NCI-H1417 treated with DMSO at 0.1 percent for 48 hours (cell line): Measurements from ENCODE around the gene FRMPD1.
"Not testable (repeated sequence)": the region's sequence is repeated elsewhere in the genome, so short reads cannot be mapped to it uniquely, and the experiment has no call there.

Source experiments
- DNase-seq: peaks from one replicate; lab custom pipeline; 2025; lab: John Stamatoyannopoulos, UW

The FRMPD1 gene

GRCh38 chr9:37650873-37651768 is at the start of gene FRMPD1:
Gene FRMPD1, plus strand, starts transcription at chr9:37650954. Its CDS starts 41,688 bp downstream, at chr9:37692642.
- DNase-seq: no peak

DNA sequence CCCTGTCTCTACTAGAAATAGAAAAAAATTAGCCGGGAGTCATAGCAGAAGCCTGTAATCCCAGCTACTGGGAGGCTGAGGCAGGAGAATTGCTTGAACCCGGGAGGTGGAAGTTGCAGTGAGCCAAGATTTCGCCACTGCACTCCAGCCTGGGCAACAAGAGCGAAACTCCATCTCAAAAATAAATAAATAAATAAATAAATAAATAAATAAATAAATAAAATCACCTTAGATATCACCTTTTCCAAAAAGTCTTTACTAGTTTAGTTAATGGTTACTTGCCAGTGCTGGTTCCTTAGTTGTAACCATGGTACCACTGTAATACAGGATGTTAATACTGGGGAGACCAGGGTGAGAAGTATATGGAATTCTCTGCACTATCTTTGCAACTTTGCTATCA is 48.7 kb upstream of the FRMPD1 start:
- not testable (repeated sequence) for DNase-seq

DNA sequence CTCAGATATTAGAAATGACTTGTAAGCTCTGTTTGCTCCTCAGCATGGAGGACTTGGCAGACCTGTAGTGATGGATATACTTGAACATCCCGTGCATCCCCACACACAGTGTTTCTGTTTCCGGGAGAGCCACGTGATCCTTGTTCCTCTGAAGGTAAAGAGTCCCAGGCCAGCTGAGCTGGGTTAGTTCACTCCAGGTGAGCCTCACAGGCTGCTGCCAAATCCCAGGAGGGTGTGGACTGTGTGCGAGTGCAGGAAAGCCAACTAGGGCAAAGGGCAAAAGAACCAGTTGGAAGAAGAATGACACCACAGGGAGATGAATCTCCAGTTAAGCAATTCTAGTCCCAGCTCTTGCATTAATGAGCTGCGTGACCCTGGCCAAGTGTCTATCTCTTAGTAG is 47.9 kb upstream of the FRMPD1 start:
- no peak for DNase-seq

DNA sequence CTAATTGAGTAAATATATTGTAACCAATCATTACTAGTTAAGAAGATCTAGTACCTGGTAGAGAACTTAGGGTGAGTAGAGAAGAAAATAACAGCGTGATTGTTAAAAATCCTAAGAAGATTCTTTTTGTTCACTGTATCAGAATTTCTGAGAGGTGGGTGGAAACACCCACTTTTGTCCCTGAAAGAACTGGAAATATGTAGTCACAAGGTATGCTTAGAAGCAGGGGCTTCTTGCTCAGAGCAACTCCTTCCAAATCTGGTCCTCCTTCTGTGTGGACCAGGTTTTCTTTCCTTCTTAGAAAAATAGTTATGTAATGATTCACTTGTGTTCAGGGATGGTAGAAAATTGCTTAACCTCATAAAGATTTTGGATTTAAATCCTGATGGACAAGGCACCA is 46.5 kb upstream of the FRMPD1 start:
- DNase-seq: no peak

DNA sequence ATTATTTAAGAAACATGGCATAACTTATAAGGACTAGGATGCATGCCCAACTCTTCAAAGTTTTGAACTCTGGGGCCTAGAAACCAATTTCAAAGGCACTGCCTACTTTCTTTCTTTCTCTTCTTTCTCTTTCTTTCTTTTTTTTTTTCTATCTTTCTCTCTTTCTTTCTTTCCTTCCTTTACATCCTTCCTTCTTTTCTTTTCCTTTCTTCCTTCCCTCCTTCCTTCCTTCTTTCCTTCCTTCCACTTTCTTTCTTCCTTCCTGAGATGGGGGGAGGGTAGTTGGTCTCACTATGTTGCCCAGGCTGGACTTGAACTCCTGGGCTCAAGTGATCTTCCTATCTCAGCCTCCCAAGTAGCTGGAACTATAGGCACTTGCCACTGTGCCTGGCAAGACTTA is 42.5 kb upstream of the FRMPD1 start:
- no peak for DNase-seq

DNA sequence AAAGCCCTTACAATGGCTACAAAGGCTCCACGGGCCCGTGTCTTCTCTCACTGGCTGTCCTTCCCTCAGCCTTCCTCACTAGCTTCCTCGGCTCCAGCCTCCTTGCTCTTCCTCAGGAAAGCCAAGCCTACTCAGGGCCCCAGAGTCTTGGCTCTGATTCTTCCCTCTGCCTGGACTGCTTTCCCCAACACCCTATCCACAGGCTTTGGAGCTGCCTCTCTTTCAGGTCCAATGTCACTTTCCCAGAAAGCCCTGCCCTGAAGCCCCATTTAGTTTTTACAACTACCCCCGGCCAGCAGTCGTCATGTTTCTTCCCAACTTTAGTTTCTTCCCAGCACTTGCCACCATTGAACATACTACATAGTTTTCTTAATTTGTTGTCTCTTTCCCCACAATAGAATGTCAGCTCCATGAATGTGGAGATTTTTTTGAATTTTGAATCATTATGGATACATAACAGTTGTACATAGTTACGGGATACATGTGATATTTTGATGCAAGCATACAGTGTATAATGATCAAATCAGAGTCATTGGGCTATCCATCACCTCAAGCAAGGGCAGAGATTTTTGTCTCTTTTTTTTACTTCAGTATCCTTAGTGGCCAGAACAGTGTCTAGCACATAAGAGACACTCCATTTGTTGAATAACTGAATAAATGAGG is 40.9 kb upstream of the FRMPD1 start:
- DNase-seq: no peak

DNA sequence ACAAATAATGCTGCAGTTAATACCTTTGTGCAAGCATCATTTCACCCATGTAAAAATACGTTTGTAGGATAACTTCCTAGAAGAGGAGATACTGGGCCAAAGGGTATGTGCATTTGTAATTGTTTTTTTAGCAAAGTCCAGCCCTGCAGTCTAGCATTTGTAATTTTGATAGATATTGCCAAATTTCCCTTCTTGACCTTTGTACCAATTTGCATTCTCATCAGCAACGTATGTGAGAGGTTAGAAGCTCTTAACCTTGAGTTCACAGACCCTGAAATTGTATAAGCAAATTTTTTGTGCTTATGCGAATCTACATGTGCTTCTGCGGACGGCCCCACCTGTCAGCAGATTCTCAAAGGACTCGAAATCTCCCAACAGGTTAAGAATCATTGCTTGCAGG is 39.7 kb upstream of the FRMPD1 start:
- no peak for DNase-seq

GRCh38 chr9:37611961-37612360 is 38.8 kb upstream of the FRMPD1 start:
- no peak for DNase-seq

- no peak for DNase-seq
Measured at GRCh38 chr9:37617161-37617560, 33.6 kb upstream of the FRMPD1 start.

DNA sequence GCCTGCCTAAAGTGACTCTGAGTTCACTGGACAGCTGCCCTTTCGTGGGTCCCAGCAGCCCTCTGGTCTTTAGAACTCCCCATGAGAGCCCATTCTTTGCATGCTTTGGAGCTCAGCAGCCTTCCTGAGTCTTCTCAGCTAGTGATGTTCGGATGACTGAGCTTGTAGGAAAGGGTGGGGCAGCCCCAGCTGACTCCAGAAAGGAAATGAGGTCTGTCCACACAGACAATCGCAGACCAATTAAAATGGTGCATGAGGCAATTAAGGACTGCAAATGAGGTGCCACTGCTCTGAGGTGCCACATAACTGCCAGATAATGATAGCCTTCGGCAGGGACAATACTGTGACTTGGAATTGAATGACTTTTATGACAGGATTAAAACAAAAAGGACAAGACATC is 32.9 kb upstream of the FRMPD1 start:
- DNase-seq: peak; percentile 43

- no peak for DNase-seq
Measured at GRCh38 chr9:37618817-37619216, 31.9 kb upstream of the FRMPD1 start.

DNA sequence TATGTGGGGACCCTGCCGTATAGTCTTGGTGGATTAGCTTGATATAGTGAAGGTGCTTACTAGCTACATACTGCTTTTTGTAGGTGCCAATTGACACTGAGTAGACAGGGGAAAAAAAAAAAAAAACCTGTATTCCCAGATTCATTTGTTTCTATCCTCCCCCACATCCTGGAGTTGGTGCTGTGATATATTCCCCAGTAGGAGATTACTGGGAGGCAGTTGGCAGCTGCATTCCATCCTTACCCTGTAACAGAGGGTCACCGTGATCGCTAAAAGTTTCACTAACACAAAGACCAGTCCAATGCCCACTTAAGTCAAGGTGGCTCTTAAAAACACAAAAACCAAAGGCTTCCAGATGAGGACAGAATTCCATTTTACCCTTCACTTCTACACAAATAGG is 30.9 kb upstream of the FRMPD1 start:
- DNase-seq: no peak

DNA sequence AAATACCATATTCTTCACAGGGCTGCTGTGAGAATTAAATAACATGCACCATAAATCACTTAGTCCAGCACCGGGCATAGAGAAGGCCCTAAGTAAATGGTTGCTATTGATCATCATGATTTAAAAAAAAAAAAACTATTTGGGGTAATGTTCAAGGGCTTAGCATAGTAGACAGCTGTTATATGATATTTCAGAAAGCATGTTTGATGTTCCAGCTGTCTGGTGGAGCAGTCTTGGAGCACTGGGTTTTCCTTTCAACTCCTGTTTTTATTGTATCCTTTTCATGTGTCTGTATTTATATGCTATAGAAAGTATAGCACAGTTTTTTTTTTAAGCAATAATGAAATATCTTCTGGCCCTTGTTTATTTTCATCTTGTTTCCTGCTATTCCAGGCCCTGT is 30.4 kb upstream of the FRMPD1 start:
- DNase-seq: no peak

GRCh38 chr9:37621273-37622121 is 29.3 kb upstream of the FRMPD1 start:
- no peak for DNase-seq

GRCh38 chr9:37622462-37622861 is 28.3 kb upstream of the FRMPD1 start:
- DNase-seq: no peak

- no peak for DNase-seq
Measured at GRCh38 chr9:37623267-37623666, 27.5 kb upstream of the FRMPD1 start.

GRCh38 chr9:37624073-37624472 is 26.7 kb upstream of the FRMPD1 start:
- no peak for DNase-seq

DNA sequence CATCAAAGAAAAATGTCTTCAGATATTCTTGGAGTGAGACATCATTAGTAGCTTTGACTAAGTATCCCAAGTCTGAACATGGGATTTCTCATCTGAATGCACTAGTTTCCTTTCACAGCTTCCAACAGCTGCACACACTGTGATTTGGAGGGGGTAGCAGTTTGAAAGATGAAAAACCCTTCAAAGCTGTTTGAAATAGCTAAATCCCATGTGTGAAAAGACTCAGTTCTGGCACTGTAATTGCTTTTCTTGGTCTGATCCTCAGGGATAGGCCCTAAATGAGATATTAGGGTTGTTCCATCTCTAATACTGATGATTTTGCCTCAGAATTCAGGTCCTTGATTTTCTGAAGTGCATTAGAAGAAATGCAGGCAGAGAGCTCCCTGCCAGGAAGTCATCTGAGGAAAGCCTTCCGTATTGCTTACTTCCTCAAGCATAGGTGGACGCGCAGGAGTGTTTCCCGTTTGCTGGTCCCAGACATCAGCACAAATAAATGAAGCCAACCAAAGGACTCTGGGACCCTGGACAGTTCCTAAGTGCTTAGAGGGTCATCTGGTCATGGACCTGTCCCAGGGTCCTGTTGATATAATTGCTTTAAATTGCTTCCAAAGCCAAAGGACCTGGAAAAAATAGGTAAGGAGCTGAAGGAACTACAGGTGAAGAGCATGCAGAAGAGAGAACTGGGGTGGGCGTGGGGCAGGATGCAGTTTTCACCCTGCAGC is 25.6 kb upstream of the FRMPD1 start:
- no peak for DNase-seq

- no peak for DNase-seq
Measured at GRCh38 chr9:37625758-37626147, 25.0 kb upstream of the FRMPD1 start.

GRCh38 chr9:37626708-37627292 is 24.0 kb upstream of the FRMPD1 start:
- no peak for DNase-seq

DNA sequence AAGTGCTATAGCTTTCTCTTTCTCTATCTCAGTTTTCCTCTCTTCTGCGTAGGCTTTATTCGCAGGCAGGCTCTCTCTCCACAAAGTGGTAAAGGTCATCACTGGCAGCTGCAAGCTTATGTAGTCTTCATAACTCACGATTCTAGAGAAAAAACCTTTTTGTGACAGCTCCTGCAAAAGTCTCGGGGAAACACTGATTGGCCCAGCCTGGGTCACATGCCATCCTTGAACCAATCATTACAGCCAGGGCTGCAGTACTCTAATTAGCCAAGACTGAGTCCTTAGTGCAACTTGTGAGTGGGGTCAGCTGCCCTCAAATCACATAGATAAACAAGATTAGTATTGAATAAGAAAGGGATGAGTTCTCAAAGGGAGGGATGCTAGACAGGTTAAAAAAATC is 18.3 kb upstream of the FRMPD1 start:
- DNase-seq: no peak

DNA sequence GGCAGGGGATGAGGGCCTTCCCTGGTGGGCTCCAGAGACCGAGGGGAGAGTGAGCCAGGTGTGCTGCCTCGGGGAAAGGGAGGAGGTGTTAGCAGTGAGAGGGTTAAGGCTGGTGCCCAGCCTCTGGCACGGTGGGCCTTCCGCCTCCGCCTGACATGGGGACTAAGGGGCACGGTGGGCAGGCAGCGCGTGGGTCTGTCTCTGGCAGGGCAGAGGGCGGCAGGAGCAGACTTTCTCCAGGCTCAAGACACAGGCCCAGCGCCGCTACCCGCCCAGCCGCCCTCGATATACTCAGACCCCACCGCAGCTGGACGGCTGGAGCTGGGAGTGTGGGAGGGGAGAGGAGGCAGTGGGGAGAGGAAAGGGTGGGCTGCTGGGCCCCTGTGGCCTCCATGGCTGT is 14.9 kb upstream of the FRMPD1 start:
- DNase-seq: no peak
